ENCODE data around the gene KIT. TPM values are rescaled to one million over a fixed set of nuclear protein-coding genes. Genes with fewer than 3 reads are reported as not detected.

KIT gene
- total and polyA plus RNA-seq, 2 of the 13 experiments (the other 11 are each of a cell fraction or from before 2014, with no cell fraction given) = not detected

DNA sequence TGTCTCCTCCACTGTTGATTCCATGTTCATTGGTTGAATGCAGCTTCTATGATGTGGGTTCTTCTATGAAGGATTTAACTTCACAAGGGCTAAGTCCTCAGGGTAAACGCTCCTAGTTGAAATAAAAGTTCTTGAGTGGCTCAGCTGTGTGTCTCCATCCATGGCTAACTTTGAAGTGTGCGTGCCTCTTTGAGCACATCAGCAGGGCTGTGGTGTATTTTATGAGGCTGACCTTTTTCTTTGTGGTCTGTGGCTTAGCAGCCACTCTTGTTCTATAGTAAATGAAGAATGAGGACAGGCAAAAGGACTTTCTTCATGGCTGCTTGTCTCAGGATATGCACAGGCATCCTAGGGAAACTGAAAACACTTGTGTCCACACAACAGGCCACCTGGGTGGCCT lies 88.5 kb downstream of the KIT start (continued):
- TF ChIP-seq TP53 (CRISPR knock-in tag; conservative IDR thresholded peaks at IDR 0.05) = no peak
- no peak for TF ChIP-seq POGZ (CRISPR knock-in tag; IDR thresholded peaks at IDR 0.05)
- no peak for TF ChIP-seq CBX2 (IDR thresholded peaks at IDR 0.05; ENCODE audit: low read depth, low read length)
- TF ChIP-seq CBX2 (CRISPR knock-in tag; IDR thresholded peaks at IDR 0.05; ENCODE audit: low read depth) = no peak

DNA sequence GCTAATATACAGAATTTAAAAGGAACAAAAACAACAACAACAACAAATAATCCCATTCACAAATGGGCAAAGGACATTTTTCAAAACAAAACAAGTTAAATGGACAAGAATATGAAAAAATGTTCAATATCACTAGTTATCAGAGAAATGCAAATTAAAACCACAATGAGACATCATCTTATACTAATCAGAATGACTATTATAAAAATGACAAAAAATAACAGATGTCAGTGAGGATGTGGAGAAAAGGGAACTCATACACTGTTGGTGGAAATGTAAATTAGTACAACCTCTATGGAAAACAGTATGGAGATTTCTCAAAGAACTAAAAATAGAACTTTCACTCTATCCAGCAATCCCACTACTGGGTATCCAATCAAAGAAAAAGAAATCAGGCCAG lies 92.6 kb downstream of the KIT start:
- ATAC-seq (no peak), FAIRE-seq (no peak), DNase-seq (ENCODE audit: low spot score) (no peak)
- H4K20me1 ChIP-seq (ENCODE audit: insufficient read depth, low read length) = no peaks in the 10 kb centered on the region
- no peak overlapping the region for H3K9ac ChIP-seq (ENCODE audit: insufficient read depth, low read depth, low read length)
- BruUV-seq (replicated peaks) = no TSS peak
- no peak overlapping the region for H3K27ac ChIP-seq (ENCODE audit: extremely low read length, insufficient read depth, low read length)
- no peak overlapping the region for H3K4me2 ChIP-seq (ENCODE audit: low read depth, low read length)
- no peak for TF ChIP-seq PAX8 (CRISPR knock-in tag; IDR thresholded peaks at IDR 0.05; ENCODE audit: borderline replicate concordance)
- no peak for TF ChIP-seq FOXM1 (CRISPR knock-in tag; IDR thresholded peaks at IDR 0.05)
- TF ChIP-seq ZNF776 (CRISPR knock-in tag; IDR thresholded peaks at IDR 0.05) = no peak
- no peak for TF ChIP-seq NAIF1 (CRISPR knock-in tag; IDR thresholded peaks at IDR 0.05; ENCODE audit: borderline replicate concordance)
- intact Hi-C loops (cut with micrococcal nuclease; ENCODE audit: unreplicated experiment) = no loop called here
- no peaks in the 10 kb centered on the region for H3K4me1 ChIP-seq (ENCODE audit: insufficient read depth, low read length)
- no peak overlapping the region for H3K4me3 ChIP-seq (replicated peaks in 1 of 3; ENCODE audit: insufficient read depth in 1 of 3, low read depth in 2 of 3, low read length in 3 of 3)
- H3K27me3 ChIP-seq (ENCODE audit: control insufficient read depth in 1 of 2, insufficient read depth in 2 of 2, low read length in 2 of 2) = no peaks in the 10 kb centered on the region
- in situ Hi-C loops (cut with HindIII; ENCODE audit: extremely low pct_ligation_motif_present, low pct_unique_long_range_greater_than_20kb) = no loop called here
- H3K79me2 ChIP-seq (ENCODE audit: insufficient read depth, low read length) = no peaks in the 10 kb centered on the region
- POLR2A ChIA-PET = no interaction called here
- no peaks in the 10 kb centered on the region for H3K36me3 ChIP-seq (replicated peaks in 1 of 2; ENCODE audit: control insufficient read depth in 1 of 2, insufficient read depth in 2 of 2, low read length in 2 of 2)
- CTCF ChIA-PET (ENCODE audit: low intra/inter-chr PET ratio, low total read pairs) = no interaction called here
- H3K9me3 ChIP-seq (ENCODE audit: low read length) = no peaks in the 10 kb centered on the region
- H2AFZ ChIP-seq (ENCODE audit: low read length) = no peak overlapping the region

DNA sequence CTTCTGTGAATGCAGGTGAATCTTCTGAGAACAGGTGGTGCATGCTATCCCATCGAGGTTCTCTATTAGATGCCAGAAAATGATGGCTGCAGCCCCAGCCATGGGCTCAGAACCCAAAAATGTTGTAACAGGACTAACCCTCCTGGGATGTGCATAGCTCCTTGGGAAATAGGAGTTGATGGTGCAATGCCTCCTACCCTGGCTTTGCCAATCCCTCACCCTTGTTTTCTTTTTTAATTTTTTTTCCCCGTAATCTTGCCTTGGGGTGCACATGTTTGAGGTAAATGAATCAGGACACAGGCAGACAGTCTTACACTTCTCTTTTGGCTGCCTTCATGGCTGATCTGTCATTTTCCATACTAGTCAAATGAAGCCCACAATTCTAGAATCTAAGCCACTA lies 96.6 kb downstream of the KIT start:
- WGBS (ENCODE audit: low lambda C conversion rate) = 0% methylated on average over 2 of the region's 2 CpGs
- FAIRE-seq (no peak), ATAC-seq (no peak), DNase-seq (ENCODE audit: low spot score) (no peak)
- Histone ChIP-seq H2AFZ (ENCODE audit: low read length) (no peak overlapping the region), H3K4me3 (replicated peaks in 1 of 3; ENCODE audit: insufficient read depth in 1 of 3, low read depth in 2 of 3, low read length in 3 of 3) (no peak overlapping the region), H3K9me3 (ENCODE audit: low read length) (no peaks in the 10 kb centered on the region), H3K9ac (ENCODE audit: insufficient read depth, low read depth, low read length) (no peak overlapping the region), H3K27ac (ENCODE audit: extremely low read length, insufficient read depth, low read length) (no peak overlapping the region), H3K4me1 (ENCODE audit: insufficient read depth, low read length) (no peaks in the 10 kb centered on the region), H3K79me2 (ENCODE audit: insufficient read depth, low read length) (no peaks in the 10 kb centered on the region), H3K36me3 (replicated peaks in 1 of 2; ENCODE audit: control insufficient read depth in 1 of 2, insufficient read depth in 2 of 2, low read length in 2 of 2) (no peaks in the 10 kb centered on the region), H4K20me1 (ENCODE audit: insufficient read depth, low read length) (no peaks in the 10 kb centered on the region), H3K27me3 (ENCODE audit: control insufficient read depth in 1 of 2, insufficient read depth in 2 of 2, low read length in 2 of 2) (no peaks in the 10 kb centered on the region), H3K4me2 (ENCODE audit: low read depth, low read length) (no peak overlapping the region)
- CTCF ChIA-PET (ENCODE audit: low intra/inter-chr PET ratio, low total read pairs) = no interaction called here
- intact Hi-C loops (cut with micrococcal nuclease; ENCODE audit: unreplicated experiment) (no loop called here), in situ Hi-C loops (cut with HindIII; ENCODE audit: extremely low pct_ligation_motif_present, low pct_unique_long_range_greater_than_20kb) (no loop called here)
- POLR2A ChIA-PET = no interaction called here
- BruUV-seq (replicated peaks) = no TSS peak
- TF ChIP-seq NCOR1 (IDR thresholded peaks at IDR 0.05; ENCODE audit: borderline replicate concordance, low read length) (no peak), NR2F6 (IDR thresholded peaks at IDR 0.05) (no peak), NR2F6 (CRISPR knock-in tag; IDR thresholded peaks at IDR 0.05) (no peak), FOXJ3 (CRISPR knock-in tag; IDR thresholded peaks at IDR 0.05; ENCODE audit: borderline replicate concordance) (no peak), TAF15 (IDR thresholded peaks at IDR 0.05; ENCODE audit: low read depth, low read length, poor library complexity, severe bottlenecking) (no peak), ARNTL (CRISPR knock-in tag; IDR thresholded peaks at IDR 0.05) (no peak), ZSCAN31 (CRISPR knock-in tag; IDR thresholded peaks at IDR 0.05; ENCODE audit: low read depth) (no peak), ZNF709 (CRISPR knock-in tag; IDR thresholded peaks at IDR 0.05) (no peak), KDM1A (CRISPR knock-in tag; IDR thresholded peaks at IDR 0.05) (no peak), IRX3 (CRISPR knock-in tag; IDR thresholded peaks at IDR 0.05; ENCODE audit: borderline replicate concordance, low read depth) (no peak)
- TF ChIP-seq, protein P1, sequence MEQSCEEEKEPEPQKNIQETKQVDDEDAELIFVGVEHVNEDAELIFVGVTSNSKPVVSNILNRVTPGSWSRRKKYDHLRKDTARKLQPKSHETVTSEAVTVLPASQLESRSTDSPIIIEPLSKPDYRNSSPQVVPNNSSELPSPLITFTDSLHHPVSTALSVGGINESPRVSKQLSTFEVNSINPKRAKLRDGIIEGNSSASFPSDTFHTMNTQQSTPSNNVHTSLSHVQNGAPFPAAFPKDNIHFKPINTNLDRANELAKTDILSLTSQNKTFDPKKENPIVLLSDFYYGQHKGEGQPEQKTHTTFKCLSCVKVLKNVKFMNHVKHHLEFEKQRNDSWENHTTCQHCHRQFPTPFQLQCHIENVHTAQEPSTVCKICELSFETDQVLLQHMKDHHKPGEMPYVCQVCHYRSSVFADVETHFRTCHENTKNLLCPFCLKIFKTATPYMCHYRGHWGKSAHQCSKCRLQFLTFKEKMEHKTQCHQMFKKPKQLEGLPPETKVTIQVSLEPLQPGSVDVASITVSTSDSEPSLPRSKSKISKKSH (CRISPR knock-in tag; IDR thresholded peaks at IDR 0.05; ENCODE audit: borderline replicate concordance) = no peak
- TF ChIP-seq, protein P2, sequence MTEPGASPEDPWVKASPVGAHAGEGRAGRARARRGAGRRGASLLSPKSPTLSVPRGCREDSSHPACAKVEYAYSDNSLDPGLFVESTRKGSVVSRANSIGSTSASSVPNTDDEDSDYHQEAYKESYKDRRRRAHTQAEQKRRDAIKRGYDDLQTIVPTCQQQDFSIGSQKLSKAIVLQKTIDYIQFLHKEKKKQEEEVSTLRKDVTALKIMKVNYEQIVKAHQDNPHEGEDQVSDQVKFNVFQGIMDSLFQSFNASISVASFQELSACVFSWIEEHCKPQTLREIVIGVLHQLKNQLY (CRISPR knock-in tag; IDR thresholded peaks at IDR 0.05) = no peak

Measured in HepG2 (cell line).